HepG2 (cell line): ENCODE data around the gene EEF1A2. TPM values are rescaled to one million over a fixed set of nuclear protein-coding genes. Genes with fewer than 3 reads are reported as not detected.

Experiments
- CREB1 ChIP-seq, 2 experiments: fragments of 450-650 bp in 1 of 2; IDR thresholded peaks; 2 replicates each; pipeline ENCODE4 v1.6.1; 2016 to 2017; ENCODE audit warnings: control low read depth in 1 of 2, mild to moderate bottlenecking in 1 of 2, missing compliant biosample characterization in 1 of 2, missing genetic modification characterization in 1 of 2
- DNMT1 ChIP-seq: sonication (generic); formaldehyde crosslinking; IDR thresholded peaks from 2 replicates; pipeline ENCODE4 v1.5.1; 2020; ENCODE audit warnings: mild to moderate bottlenecking, missing genetic modification reagents
- EZH2 ChIP-seq: conservative IDR thresholded peaks from 2 replicates; pipeline ENCODE4 v1.6.1; 2012; ENCODE audit warnings: mild to moderate bottlenecking, low read depth, low read length, moderate library complexity
- HOXA5 ChIP-seq: sonication (generic); formaldehyde crosslinking; IDR thresholded peaks from 2 replicates; pipeline ENCODE4 v1.4.0; 2020; ENCODE audit warnings: missing genetic modification reagents
- MTA1 ChIP-seq: sonication (generic); formaldehyde crosslinking; IDR thresholded peaks from 2 replicates; pipeline ENCODE4 v1.4.0; 2020; ENCODE audit warnings: missing genetic modification reagents, mild to moderate bottlenecking, borderline replicate concordance
- RBM22 ChIP-seq: fragments of 200-400 bp; formaldehyde crosslinking; optimal IDR thresholded peaks from 2 replicates; pipeline ENCODE3; 2017; ENCODE audit warnings: mild to moderate bottlenecking, low read length, moderate library complexity
- SNRNP70 ChIP-seq: fragments of 200-400 bp; formaldehyde crosslinking; IDR thresholded peaks from 2 replicates; pipeline ENCODE4 v1.6.1; 2017; ENCODE audit warnings: mild to moderate bottlenecking, low read depth, low read length, moderate library complexity
- TEAD2 ChIP-seq: sonication (generic); formaldehyde crosslinking; IDR thresholded peaks from 2 replicates; pipeline ENCODE4 v1.9.0; 2021; ENCODE audit warnings: missing genetic modification reagents
- ZNF687 ChIP-seq: sonication (generic); formaldehyde crosslinking; IDR thresholded peaks from 2 replicates; pipeline ENCODE4 v1.5.1; 2020; ENCODE audit warnings: mild to moderate bottlenecking, missing genetic modification reagents, moderate library complexity
- ZNF713 ChIP-seq: sonication (generic); formaldehyde crosslinking; IDR thresholded peaks from 2 replicates; pipeline ENCODE4 v1.4.0; 2020; ENCODE audit warnings: mild to moderate bottlenecking, missing genetic modification reagents
- polyA plus RNA-seq, 8 experiments: library from polyadenylated mRNA; depleted of rRNA in 3 of 8; stranded (reverse) in 7 of 8; unstranded in 1 of 8; fragments of >200 nt; fragmentation: Illumina TruSeq in 4 of 8; extraction: Trizol in 4 of 8; gene quantifications; 2 replicates each; pipeline versions ENCODE4 v1.2.1 to v1.2.3, GENCODE V29; 2011 to 2016; ENCODE audit warnings: low read depth in 4 of 8, missing spikeins in 1 of 8, mixed read lengths in 1 of 8; ENCODE audit not compliant: insufficient read depth in 1 of 8
- total RNA-seq, 5 experiments: library from RNA; depleted of rRNA; stranded (reverse); fragments of >200 nt; fragmentation: Illumina TruSeq; extraction: Trizol; gene quantifications; 2 replicates each; pipeline ENCODE4 v1.2.3, GENCODE V29; 2016; ENCODE audit warnings: low read depth in 1 of 5
- TF ChIP-seq, protein P1 (sequence below), 2 experiments: fragments of 450-650 bp in 1 of 2; sonication (generic) in 1 of 2; formaldehyde crosslinking in 1 of 2; IDR thresholded peaks; 2 replicates each; pipeline versions ENCODE4 v1.6.1 to v1.8.0; 2016 to 2022; ENCODE audit warnings: antibody characterized with exemption in 1 of 2, mild to moderate bottlenecking in 1 of 2, missing genetic modification reagents in 1 of 2
- TF ChIP-seq, protein P2 (sequence below): sonication (generic); formaldehyde crosslinking; IDR thresholded peaks from 2 replicates; pipeline ENCODE4 v1.5.0; 2020; ENCODE audit warnings: missing genetic modification reagents, mild to moderate bottlenecking, borderline replicate concordance

The EEF1A2 gene
- total and polyA plus RNA-seq, 2 of the 13 experiments (the other 11 are each of a cell fraction or from before 2014, with no cell fraction given), result 0.44 to 0.87 TPM

DNA sequence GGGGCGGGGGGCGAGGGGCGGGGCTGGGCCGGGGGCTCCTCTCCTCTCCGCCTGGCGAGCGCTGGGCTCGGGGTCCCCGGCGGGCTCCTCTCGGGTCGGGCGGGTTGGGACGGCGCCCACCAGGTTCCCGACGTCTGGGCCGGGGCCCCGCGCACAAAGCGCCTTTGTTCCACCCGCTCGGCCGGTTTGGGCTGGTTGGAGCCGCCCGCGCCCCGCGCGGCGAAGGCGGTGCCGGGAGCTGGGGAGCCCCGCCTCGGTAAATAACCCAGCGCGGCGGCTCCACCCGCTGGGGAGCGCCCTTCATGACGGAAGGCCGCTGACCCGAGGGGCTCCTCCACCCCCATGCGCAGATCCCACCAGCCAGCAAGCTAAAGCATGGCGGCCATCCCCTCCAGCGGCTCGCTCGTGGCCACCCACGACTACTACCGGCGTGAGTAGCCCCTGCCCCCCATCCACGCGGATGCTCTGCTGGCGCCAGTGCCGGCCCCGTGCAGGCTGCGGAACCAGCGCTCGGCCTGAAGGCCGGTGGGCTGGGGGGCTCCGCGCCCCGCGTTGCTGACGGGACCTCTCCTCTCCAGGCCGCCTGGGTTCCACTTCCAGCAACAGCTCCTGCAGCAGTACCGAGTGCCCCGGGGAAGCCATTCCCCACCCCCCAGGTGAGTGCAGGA lies 22.2 kb upstream of the EEF1A2 start (continued):
- TF ChIP-seq ZNF687 (CRISPR knock-in tag), result peak; percentile 43; the same call in 1 of the 2 replicates
- TF ChIP-seq, protein P1, sequence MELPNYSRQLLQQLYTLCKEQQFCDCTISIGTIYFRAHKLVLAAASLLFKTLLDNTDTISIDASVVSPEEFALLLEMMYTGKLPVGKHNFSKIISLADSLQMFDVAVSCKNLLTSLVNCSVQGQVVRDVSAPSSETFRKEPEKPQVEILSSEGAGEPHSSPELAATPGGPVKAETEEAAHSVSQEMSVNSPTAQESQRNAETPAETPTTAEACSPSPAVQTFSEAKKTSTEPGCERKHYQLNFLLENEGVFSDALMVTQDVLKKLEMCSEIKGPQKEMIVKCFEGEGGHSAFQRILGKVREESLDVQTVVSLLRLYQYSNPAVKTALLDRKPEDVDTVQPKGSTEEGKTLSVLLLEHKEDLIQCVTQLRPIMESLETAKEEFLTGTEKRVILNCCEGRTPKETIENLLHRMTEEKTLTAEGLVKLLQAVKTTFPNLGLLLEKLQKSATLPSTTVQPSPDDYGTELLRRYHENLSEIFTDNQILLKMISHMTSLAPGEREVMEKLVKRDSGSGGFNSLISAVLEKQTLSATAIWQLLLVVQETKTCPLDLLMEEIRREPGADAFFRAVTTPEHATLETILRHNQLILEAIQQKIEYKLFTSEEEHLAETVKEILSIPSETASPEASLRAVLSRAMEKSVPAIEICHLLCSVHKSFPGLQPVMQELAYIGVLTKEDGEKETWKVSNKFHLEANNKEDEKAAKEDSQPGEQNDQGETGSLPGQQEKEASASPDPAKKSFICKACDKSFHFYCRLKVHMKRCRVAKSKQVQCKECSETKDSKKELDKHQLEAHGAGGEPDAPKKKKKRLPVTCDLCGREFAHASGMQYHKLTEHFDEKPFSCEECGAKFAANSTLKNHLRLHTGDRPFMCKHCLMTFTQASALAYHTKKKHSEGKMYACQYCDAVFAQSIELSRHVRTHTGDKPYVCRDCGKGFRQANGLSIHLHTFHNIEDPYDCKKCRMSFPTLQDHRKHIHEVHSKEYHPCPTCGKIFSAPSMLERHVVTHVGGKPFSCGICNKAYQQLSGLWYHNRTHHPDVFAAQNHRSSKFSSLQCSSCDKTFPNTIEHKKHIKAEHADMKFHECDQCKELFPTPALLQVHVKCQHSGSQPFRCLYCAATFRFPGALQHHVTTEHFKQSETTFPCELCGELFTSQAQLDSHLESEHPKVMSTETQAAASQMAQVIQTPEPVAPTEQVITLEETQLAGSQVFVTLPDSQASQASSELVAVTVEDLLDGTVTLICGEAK (IDR thresholded peaks at IDR 0.05), result no peak
- TF ChIP-seq, protein P1 (CRISPR knock-in tag; IDR thresholded peaks at IDR 0.05), result peak; percentile 19; the same call in 1 of the 2 replicates
- TF ChIP-seq SNRNP70, result no peak
- no peak for TF ChIP-seq TEAD2
- TF ChIP-seq, protein P2, sequence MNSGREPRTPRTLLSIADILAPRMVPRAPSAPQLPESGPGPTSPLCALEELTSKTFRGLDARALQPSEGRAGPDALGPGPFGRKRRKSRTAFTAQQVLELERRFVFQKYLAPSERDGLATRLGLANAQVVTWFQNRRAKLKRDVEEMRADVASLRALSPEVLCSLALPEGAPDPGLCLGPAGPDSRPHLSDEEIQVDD (CRISPR knock-in tag), result 0 out of 2 replicates have a peak, but pooled peaks have one; percentile 27
- TF ChIP-seq RBM22, result no peak
- TF ChIP-seq CREB1 (IDR thresholded peaks at IDR 0.05), result no peak
- TF ChIP-seq CREB1 (CRISPR knock-in tag; IDR thresholded peaks at IDR 0.05), result no peak
- no peak for TF ChIP-seq DNMT1 (CRISPR knock-in tag)
- TF ChIP-seq ZNF713, result 0 out of 2 replicates have a peak, but pooled peaks have one; percentile 55
- TF ChIP-seq MTA1, result 0 out of 2 replicates have a peak, but pooled peaks have one; percentile 37
- no peak for TF ChIP-seq EZH2
- TF ChIP-seq HOXA5 (CRISPR knock-in tag), result no peak
